ENCODE measurements around the gene IFNAR1. TPM values are rescaled to one million over a fixed set of nuclear protein-coding genes. Genes with fewer than 3 reads are reported as not detected.

The IFNAR1 gene
- 13.6 and 16.2 TPM in 2 replicates for total RNA-seq
- 17.0 TPM for polyA plus RNA-seq (2012)

- DNase-seq (ENCODE audit: low read depth): peak; percentile 99
These were observed at the start of gene IFNAR1 for GRCh38 chr21:33324291-33325221. Gene IFNAR1 (plus strand): TSS chr21:33324970. CDS start chr21:33325056, 86 bp downstream.

GRCh38 chr21:33278721-33279120 is 46.0 kb upstream of the IFNAR1 start:
- DNase-seq (ENCODE audit: low read depth): no peak

- no peak for DNase-seq (ENCODE audit: low read depth)
These were observed 45.4 kb upstream of the IFNAR1 start for GRCh38 chr21:33279330-33279820.

- no peak for DNase-seq (ENCODE audit: low read depth)
These were observed 43.6 kb upstream of the IFNAR1 start for GRCh38 chr21:33281096-33281652.

- no peak for DNase-seq (ENCODE audit: low read depth)
These were observed 41.6 kb upstream of the IFNAR1 start for GRCh38 chr21:33283203-33283602.

GRCh38 chr21:33286076-33286475 is 38.7 kb upstream of the IFNAR1 start:
- no peak for DNase-seq (ENCODE audit: low read depth)

- DNase-seq (ENCODE audit: low read depth): peak; percentile 95
These were observed 37.9 kb upstream of the IFNAR1 start for GRCh38 chr21:33286600-33287456.

- peak; percentile 72 for DNase-seq (ENCODE audit: low read depth)
These were observed 35.5 kb upstream of the IFNAR1 start for GRCh38 chr21:33289199-33289819.

- no peak for DNase-seq (ENCODE audit: low read depth)
These were observed 34.3 kb upstream of the IFNAR1 start for GRCh38 chr21:33290441-33290840.

GRCh38 chr21:33291686-33292085 is 33.1 kb upstream of the IFNAR1 start:
- DNase-seq (ENCODE audit: low read depth): no peak

- no peak for DNase-seq (ENCODE audit: low read depth)
These were observed 32.0 kb upstream of the IFNAR1 start for GRCh38 chr21:33292724-33293123.

GRCh38 chr21:33293136-33293535 is 31.6 kb upstream of the IFNAR1 start:
- DNase-seq (ENCODE audit: low read depth): no peak

GRCh38 chr21:33293811-33294216 is 31.0 kb upstream of the IFNAR1 start:
- no peak for DNase-seq (ENCODE audit: low read depth)

- no peak for DNase-seq (ENCODE audit: low read depth)
These were observed 28.6 kb upstream of the IFNAR1 start for GRCh38 chr21:33296156-33296555.

GRCh38 chr21:33299181-33299752 is 25.5 kb upstream of the IFNAR1 start:
- no peak for DNase-seq (ENCODE audit: low read depth)

GRCh38 chr21:33300701-33301631 is 23.8 kb upstream of the IFNAR1 start:
- no peak for DNase-seq (ENCODE audit: low read depth)

- DNase-seq (ENCODE audit: low read depth): no peak
These were observed 23.2 kb upstream of the IFNAR1 start for GRCh38 chr21:33301632-33302002.

- no peak for DNase-seq (ENCODE audit: low read depth)
These were observed 22.7 kb upstream of the IFNAR1 start for GRCh38 chr21:33302055-33302454.

GRCh38 chr21:33302796-33303195 is 22.0 kb upstream of the IFNAR1 start:
- DNase-seq (ENCODE audit: low read depth): no peak

GRCh38 chr21:33305344-33305671 is 19.5 kb upstream of the IFNAR1 start:
- DNase-seq (ENCODE audit: low read depth): no peak

All from myocyte (in vitro differentiated cells).